HG02642 (cell line): ENCODE measurements around the gene A2M.

Experiments
- ATAC-seq: cut with Tn5 transposase; IDR thresholded peaks from one replicate; pipeline ENCODE4 v1.9.1; 2021; ENCODE audit warnings: mild to moderate bottlenecking; ENCODE audit not compliant: unreplicated experiment, poor library complexity

The A2M gene

GRCh38 chr12:9077152-9078031, 38.3 kb downstream of the A2M start:
- ATAC-seq: no peak

- no peak for ATAC-seq
These were observed 39.0 kb downstream of the A2M start for GRCh38 chr12:9076733-9077132.

GRCh38 chr12:9075138-9075535, 40.6 kb downstream of the A2M start:
- ATAC-seq: no peak

- ATAC-seq: no peak
These were observed 41.1 kb downstream of the A2M start for GRCh38 chr12:9074484-9075137.

DNA sequence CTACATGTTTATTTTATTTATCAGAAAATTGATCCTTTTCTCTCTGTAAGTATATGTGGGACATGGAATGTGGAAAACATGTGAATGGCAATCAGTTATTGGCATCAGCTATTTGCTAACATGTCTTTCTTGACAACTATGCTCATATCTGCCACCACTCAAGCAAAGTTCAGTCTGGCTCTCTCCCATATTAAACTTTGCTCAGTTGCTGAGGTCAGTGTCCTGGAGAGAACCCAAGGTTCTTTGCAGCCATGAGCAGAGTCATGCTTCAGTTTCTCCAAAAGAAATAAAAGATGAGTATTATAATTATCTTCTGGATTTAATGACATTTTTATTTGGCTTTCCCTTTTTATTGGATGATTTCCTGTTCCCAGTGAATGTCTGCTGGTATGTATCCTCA, 42.6 kb downstream of the A2M start:
- no peak for ATAC-seq

DNA sequence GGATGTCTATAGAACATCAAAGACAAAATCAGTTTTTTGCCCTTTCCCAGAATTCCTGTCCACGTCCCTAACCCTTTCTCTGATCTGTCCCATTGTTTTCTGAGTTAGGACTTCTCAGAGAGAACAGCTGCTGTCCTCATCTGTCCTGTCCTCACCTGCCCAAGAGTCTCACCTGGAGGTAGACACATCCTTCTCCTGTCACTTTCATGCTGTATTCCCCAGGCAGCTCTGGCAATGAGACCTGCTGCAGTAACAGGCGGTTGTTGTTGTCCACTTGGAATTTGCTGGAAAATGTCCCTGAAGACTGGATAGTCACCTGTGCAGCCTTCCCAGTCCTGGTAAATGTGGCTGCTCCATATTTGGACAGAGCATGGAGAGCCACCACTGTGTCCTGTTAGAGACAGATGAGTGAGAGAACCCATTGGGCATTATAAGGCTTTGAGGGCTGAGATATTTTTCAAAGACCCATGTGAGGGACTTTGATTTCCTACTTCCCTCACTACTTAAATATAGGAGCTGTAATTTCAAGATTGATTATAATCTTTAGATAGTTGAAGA, 43.2 kb downstream of the A2M start:
- ATAC-seq: no peak

GRCh38 chr12:9071969-9072368, 43.8 kb downstream of the A2M start:
- ATAC-seq: no peak

DNA sequence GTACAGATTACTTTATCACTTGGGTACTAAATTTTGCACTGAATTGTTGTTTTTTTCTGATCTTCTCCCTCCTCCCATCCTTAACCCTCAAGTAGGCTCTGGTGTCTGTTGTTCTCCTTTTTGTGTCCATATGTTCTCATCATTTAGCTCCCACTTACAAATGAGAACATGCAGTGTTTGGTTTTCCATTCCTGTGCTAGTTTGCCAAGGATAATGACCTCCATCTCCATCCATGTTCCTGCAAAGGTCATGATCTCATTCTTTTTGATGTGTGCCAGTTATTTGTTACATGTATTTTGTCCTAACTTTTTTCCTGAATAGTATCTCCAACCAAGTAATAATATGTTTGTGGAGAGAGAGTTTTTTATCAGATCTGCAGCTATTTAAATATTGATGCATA, 44.2 kb downstream of the A2M start:
- no peak for ATAC-seq

DNA sequence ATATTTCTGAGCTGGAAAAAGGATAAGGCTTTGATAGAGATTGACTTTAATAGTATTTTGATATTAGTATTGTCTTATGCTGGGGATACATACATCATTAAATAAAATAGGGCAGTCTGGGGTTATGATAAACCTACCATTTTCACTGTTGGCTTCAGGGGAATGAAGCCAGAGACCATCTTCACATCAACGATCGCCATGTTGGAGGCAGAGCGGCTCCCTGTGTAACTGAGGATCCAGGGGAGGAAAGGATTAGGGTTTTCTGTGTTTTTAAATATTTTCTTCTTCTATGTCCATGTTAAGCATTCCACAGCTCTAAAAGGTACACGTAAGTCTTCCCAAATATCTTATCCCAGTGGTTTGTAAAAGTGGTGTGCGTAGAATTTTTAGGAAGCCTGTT, 45.4 kb downstream of the A2M start:
- no peak for ATAC-seq

- no peak for ATAC-seq
These were observed 47.1 kb downstream of the A2M start for GRCh38 chr12:9068600-9068999.

- no peak for ATAC-seq
These were observed 47.6 kb downstream of the A2M start for GRCh38 chr12:9068086-9068485.

- ATAC-seq: no peak
These were observed 48.8 kb downstream of the A2M start for GRCh38 chr12:9066755-9067423.

- ATAC-seq: no peak
These were observed 49.5 kb downstream of the A2M start for GRCh38 chr12:9066183-9066623.

DNA sequence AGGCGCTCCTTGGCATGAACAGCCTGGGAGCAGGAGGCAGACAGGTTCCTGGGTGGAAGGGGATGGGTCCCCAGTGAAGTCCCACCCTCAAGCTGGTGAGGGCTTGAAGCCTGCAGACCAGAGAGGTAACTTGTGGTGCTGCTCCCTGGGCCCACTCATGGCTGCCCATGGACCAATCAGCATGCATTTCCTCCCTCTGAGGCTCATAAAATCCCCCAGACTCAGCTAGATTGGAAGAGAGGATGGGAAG, 50.2 kb downstream of the A2M start:
- ATAC-seq: no peak

- ATAC-seq: peak; percentile 26
These were observed 50.7 kb downstream of the A2M start for GRCh38 chr12:9064815-9065606.

GRCh38 chr12:9064201-9064814, 51.4 kb downstream of the A2M start:
- ATAC-seq: peak; percentile 78

DNA sequence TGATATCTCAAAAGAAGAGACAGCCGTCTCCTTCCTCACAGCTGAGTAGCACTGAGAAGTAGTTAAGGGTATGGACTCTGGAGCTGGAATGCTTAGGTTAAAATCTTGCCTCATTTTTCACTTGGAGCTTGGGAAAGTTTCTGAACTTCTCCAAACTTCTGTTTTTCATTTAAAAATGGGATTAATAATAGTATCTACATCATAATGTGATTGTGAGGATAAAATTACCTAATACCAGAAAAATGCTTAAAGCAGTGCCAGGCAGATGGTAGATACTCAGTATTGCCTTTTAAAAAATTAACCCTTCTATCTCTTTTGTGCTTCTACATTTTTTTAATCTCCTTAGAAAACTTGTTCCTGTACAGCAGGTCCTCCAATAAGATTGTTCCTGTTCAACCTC, 63.1 kb downstream of the A2M start:
- no peak for ATAC-seq

GRCh38 chr12:9051158-9051550, 64.6 kb downstream of the A2M start:
- no peak for ATAC-seq

DNA sequence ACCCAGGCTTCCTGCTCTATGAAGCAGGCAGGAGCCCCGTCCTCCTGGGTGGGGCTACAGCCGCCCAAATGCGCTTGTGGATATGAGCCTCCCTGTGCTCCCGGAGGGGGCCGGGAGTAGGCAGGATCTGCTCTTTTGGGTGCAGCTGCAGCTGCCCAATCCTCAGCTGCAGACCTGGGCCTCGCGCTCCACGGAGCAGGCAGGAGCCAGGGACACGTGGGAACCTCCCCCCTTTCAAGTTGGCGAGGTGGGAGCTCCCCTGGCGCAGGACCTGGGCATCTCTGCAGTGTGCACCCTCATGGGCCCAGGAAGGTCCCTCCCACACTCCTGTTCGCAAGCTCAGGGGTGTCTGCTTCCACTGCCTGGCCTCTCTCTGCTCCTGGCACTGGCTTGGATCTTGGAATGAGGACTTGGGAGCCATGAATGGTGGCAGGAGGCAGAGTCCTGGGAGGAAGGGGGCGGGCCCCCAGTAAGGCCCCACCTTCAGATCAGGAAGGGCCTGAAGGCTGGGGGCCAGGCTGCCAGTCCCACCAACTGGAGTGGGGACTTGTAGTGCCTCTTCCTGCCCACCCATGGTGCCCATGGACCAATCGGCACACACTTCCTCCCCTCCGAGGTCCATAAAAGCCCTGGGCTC, 65.1 kb downstream of the A2M start:
- no peak for ATAC-seq
